Measurements from ENCODE around the gene CD6. TPM values are rescaled to one million over a fixed set of nuclear protein-coding genes. Genes with fewer than 3 reads are reported as not detected.

CD6 gene
- total RNA-seq, 1 experiment from 2014 or later, result not detected

DNA sequence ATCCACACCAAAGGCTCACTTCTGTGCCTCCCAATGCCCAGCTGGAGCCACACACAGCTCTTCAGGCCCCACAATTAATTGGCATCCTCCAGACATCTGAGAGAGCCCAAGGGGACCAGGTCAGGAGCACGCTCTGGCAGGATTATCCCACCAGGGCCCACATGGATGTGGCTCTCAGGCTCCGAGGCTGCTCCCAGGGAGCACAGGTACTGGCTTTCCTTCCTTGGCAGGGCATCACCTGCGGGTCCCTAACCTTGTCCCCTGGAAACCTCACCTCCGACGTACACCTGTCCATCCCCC is 54.3 kb downstream of the CD6 start:
- H3K27ac ChIP-seq (ENCODE audit: insufficient read length, low read depth, low read length), result no peak overlapping the region
- no peak overlapping the region for H3K4ac ChIP-seq (ENCODE audit: low read depth, low read length)
- TF ChIP-seq, protein P1, sequence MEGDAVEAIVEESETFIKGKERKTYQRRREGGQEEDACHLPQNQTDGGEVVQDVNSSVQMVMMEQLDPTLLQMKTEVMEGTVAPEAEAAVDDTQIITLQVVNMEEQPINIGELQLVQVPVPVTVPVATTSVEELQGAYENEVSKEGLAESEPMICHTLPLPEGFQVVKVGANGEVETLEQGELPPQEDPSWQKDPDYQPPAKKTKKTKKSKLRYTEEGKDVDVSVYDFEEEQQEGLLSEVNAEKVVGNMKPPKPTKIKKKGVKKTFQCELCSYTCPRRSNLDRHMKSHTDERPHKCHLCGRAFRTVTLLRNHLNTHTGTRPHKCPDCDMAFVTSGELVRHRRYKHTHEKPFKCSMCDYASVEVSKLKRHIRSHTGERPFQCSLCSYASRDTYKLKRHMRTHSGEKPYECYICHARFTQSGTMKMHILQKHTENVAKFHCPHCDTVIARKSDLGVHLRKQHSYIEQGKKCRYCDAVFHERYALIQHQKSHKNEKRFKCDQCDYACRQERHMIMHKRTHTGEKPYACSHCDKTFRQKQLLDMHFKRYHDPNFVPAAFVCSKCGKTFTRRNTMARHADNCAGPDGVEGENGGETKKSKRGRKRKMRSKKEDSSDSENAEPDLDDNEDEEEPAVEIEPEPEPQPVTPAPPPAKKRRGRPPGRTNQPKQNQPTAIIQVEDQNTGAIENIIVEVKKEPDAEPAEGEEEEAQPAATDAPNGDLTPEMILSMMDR (conservative IDR thresholded peaks at IDR 0.05), result no peak
- no peak overlapping the region for H2BK12ac ChIP-seq (ENCODE audit: insufficient read length, low read depth, low read length)
- H3K4me2 ChIP-seq (ENCODE audit: insufficient read depth, insufficient read length, low read length), result no peak overlapping the region
- peaks cover 3% of the 10 kb centered on the region; the same call in 1 of the 2 replicates for H3K27me3 ChIP-seq (ENCODE audit: insufficient read depth, low read length)
- no peak overlapping the region for H3K18ac ChIP-seq (ENCODE audit: insufficient read length, low read depth, low read length)
- no peaks in the 10 kb centered on the region for H3K79me1 ChIP-seq (ENCODE audit: insufficient read depth, low read depth, low read length, poor library complexity, severe bottlenecking)
- Mint-ChIP-seq H3K4me3 (no peak overlapping the region), H3K9me3 (no peaks in the 10 kb centered on the region; a peak in 1 of 5 replicates), H3K27ac (no peak overlapping the region), H3K27me3 (ENCODE audit: low read depth) (peaks cover 70% of the 10 kb centered on the region), H3K36me3 (ENCODE audit: insufficient read depth in 1 of 3, low read depth in 3 of 3) (no peaks in the 10 kb centered on the region), H3K4me1 (peaks cover 32 to 46% of the 10 kb centered on the region in 2 experiments)
- H4K5ac ChIP-seq (ENCODE audit: insufficient read length, low read depth, low read length), result no peak overlapping the region
- no peak overlapping the region for H2BK20ac ChIP-seq (ENCODE audit: low read depth, low read length, poor library complexity, severe bottlenecking)
- H3K56ac ChIP-seq (ENCODE audit: insufficient read length, low read depth, low read length), result no peak overlapping the region
- no peak overlapping the region for H4K8ac ChIP-seq (replicated peaks; ENCODE audit: insufficient read length, low read depth, low read length)
- no peak overlapping the region for H2BK15ac ChIP-seq (ENCODE audit: low read depth, low read length)
- H3T11ph ChIP-seq (ENCODE audit: low read length), result no peak overlapping the region
- no CpG with 5 or more reads among the region's 5 CpGs for WGBS (ENCODE audit: extremely low coverage, insufficient read length, low lambda C conversion rate)
- no peaks in the 10 kb centered on the region for H4K20me1 ChIP-seq (ENCODE audit: control insufficient read depth, insufficient read depth, insufficient read length)
- DNase-seq, result no peak
- H2BK120ac ChIP-seq (ENCODE audit: low read depth, low read length, poor library complexity, severe bottlenecking), result no peak overlapping the region
- peaks cover 3% of the 10 kb centered on the region for H3K23me2 ChIP-seq (ENCODE audit: insufficient read length, low read depth, low read length, poor library complexity, severe bottlenecking)
- H4K91ac ChIP-seq (ENCODE audit: insufficient read length, low read depth, low read length), result no peak overlapping the region
- no peaks in the 10 kb centered on the region for H3K79me2 ChIP-seq (ENCODE audit: insufficient read depth, low read length)
- no peak overlapping the region for H3K23ac ChIP-seq (ENCODE audit: insufficient read length, low read depth, low read length)
- H3K14ac ChIP-seq (ENCODE audit: insufficient read depth, low read length), result no peak overlapping the region
- H3K4me1 ChIP-seq (ENCODE audit: insufficient read depth, low read length), result no peaks in the 10 kb centered on the region; the same call in 1 of the 2 replicates
- no peak overlapping the region for H2BK5ac ChIP-seq (ENCODE audit: insufficient read length, low read length)
- H3K9ac ChIP-seq (ENCODE audit: extremely low read depth, insufficient read length, low read length), result no peak overlapping the region
- no peak overlapping the region for H2AK5ac ChIP-seq (ENCODE audit: insufficient read length, low read length)
- H2AFZ ChIP-seq (ENCODE audit: low read length), result no peak overlapping the region
- no peaks in the 10 kb centered on the region for H3K9me3 ChIP-seq (ENCODE audit: control insufficient read depth, low read depth, low read length)

Data from H9 (cell line).